CD4-positive, alpha-beta T cell (primary cell): ENCODE measurements around the gene ZNF423. TPM values are rescaled to one million over a fixed set of nuclear protein-coding genes. Genes with fewer than 3 reads are reported as not detected.

Experiments
- ATAC-seq: fragments of 200-7000 bp; cut with Tn5 transposase; one replicate; pipeline ENCODE4 v1.10.0; 2022; ENCODE audit warnings: mild to moderate bottlenecking; ENCODE audit not compliant: poor library complexity
- CTCF ChIA-PET: fragments of 350-600 bp; sonication (Branson Sonifier 250); formaldehyde crosslinking; loops from one replicate; lab custom pipeline; 2021; ENCODE audit warnings: antibody characterized with exemption, inconsistent platforms; lab: Charles Lee
- POLR2A ChIA-PET: fragments of 350-600 bp; sonication (Branson Sonifier 250); formaldehyde crosslinking; loops from one replicate; lab custom pipeline; 2021; ENCODE audit warnings: antibody characterized with exemption, inconsistent platforms; lab: Charles Lee
- DNase-seq, 14 experiments: peaks; one replicate each; pipeline ENCODE4 v3.0.0-alpha.2; 2013 to 2020; ENCODE audit warnings: mixed read lengths in 2 of 14
- H3K27ac ChIP-seq, 2 donors: one replicate each; pipeline versions ENCODE4 v1.5.1 to v1.7.0; 2013; ENCODE audit warnings: low read length in 2 of 2, low read depth in 1 of 2, mild to moderate bottlenecking in 1 of 2
- H3K27me3 ChIP-seq, 2 experiments: 1 replicate in 1 of 2; 2 replicates in 1 of 2; pipeline versions ENCODE4 v1.6.1 to v1.7.0; 2013; ENCODE audit warnings: low read length in 2 of 2, control low read depth in 1 of 2, mild to moderate bottlenecking in 1 of 2, moderate library complexity in 1 of 2; ENCODE audit not compliant: insufficient read depth in 2 of 2, control insufficient read depth in 1 of 2
- H3K36me3 ChIP-seq: one replicate; pipeline ENCODE4 v1.6.1; 2013; ENCODE audit warnings: low read length, control low read depth; ENCODE audit not compliant: insufficient read depth
- H3K4me1 ChIP-seq: one replicate; pipeline ENCODE4 v1.6.1; 2013; ENCODE audit warnings: low read length, control low read depth; ENCODE audit not compliant: insufficient read depth
- H3K4me3 ChIP-seq: one replicate; pipeline ENCODE4 v1.5.1; 2013; ENCODE audit warnings: mild to moderate bottlenecking, low read length, moderate library complexity
- H3K9me3 ChIP-seq, 2 experiments: 1 replicate in 1 of 2; 2 replicates in 1 of 2; pipeline versions ENCODE4 v1.6.1 to v1.7.0; 2013; ENCODE audit warnings: low read length in 2 of 2, mild to moderate bottlenecking in 2 of 2, control low read depth in 1 of 2, moderate library complexity in 1 of 2; ENCODE audit not compliant: control insufficient read depth in 1 of 2, insufficient read depth in 1 of 2
- H3K27ac Mint-ChIP-seq: one replicate; pipeline ENCODE4 v1.8.0; 2020; ENCODE audit warnings: mixed read lengths
- H3K27me3 Mint-ChIP-seq: one replicate; pipeline ENCODE4 v1.8.0; 2021; ENCODE audit warnings: mixed read lengths
- H3K36me3 Mint-ChIP-seq: one replicate; pipeline ENCODE4 v1.8.0; 2021; ENCODE audit warnings: low read depth, mixed read lengths
- H3K4me1 Mint-ChIP-seq: one replicate; pipeline ENCODE4 v1.8.0; 2021; ENCODE audit warnings: low read depth, mixed read lengths
- H3K4me3 Mint-ChIP-seq: one replicate; pipeline ENCODE4 v1.8.0; 2020; ENCODE audit warnings: mild to moderate bottlenecking, mixed read lengths
- H3K9me3 Mint-ChIP-seq: one replicate; pipeline ENCODE4 v1.8.0; 2020; ENCODE audit warnings: mixed read lengths
- intact Hi-C, 2 experiments: fragments of 100-400 bp; cut with DNase I in 1 of 2; cut with micrococcal nuclease in 1 of 2; formaldehyde crosslinking; loops; one replicate each; pipeline versions ENCODE4 v1.15.1 to v1.9.0; 2023 to 2025; cut with DNase I, micrococcal nuclease
- total RNA-seq, 174 experiments: library from RNA in 2 of 174; stranded (reverse) in 2 of 174; gene quantifications; one replicate each; pipeline ENCODE4 v1.2.3 and lab custom pipeline; 2021 to 2026
- TF ChIP-seq, protein P1 (sequence below): fragments of 200-600 bp; IDR thresholded peaks from one replicate; pipeline ENCODE4 v1.8.0; 2022; ENCODE audit warnings: antibody characterized with exemption, mild to moderate bottlenecking

Gene ZNF423
- total RNA-seq, 2 experiments from 2014 or later = not detected

DNA sequence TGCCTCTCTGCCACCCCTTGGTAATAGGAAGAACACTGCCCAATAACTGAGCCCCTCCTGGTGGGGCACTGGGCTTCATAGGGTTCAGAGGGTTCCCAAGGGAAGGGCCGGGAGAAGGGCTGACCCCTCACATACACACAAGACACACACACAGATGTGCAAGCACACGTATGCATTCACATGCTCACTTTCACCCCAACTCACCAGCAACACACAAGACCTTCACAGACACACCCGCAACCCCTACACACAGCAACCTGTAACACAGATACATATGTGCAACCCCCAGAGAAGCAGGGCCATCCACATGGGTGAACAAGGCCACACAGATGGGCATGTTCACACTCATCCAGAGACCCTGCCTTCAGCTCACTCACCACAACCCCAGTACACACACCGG, 225.1 kb downstream of the ZNF423 start:
- H3K9me3 Mint-ChIP-seq = no peaks in the 10 kb centered on the region
- no peaks in the 10 kb centered on the region for H3K4me1 Mint-ChIP-seq
- CTCF ChIA-PET = no interaction called here
- no peaks in the 10 kb centered on the region for H3K36me3 ChIP-seq
- POLR2A ChIA-PET = no interaction called here
- no peak for DNase-seq
- H3K27ac ChIP-seq = no peak overlapping the region
- H3K4me3 ChIP-seq = no peak overlapping the region
- H3K9me3 ChIP-seq = peaks cover 0 to 15% of the 10 kb centered on the region in 2 experiments
- no peaks in the 10 kb centered on the region for H3K27me3 ChIP-seq
- no peak overlapping the region for H3K4me3 Mint-ChIP-seq
- TF ChIP-seq, protein P1, sequence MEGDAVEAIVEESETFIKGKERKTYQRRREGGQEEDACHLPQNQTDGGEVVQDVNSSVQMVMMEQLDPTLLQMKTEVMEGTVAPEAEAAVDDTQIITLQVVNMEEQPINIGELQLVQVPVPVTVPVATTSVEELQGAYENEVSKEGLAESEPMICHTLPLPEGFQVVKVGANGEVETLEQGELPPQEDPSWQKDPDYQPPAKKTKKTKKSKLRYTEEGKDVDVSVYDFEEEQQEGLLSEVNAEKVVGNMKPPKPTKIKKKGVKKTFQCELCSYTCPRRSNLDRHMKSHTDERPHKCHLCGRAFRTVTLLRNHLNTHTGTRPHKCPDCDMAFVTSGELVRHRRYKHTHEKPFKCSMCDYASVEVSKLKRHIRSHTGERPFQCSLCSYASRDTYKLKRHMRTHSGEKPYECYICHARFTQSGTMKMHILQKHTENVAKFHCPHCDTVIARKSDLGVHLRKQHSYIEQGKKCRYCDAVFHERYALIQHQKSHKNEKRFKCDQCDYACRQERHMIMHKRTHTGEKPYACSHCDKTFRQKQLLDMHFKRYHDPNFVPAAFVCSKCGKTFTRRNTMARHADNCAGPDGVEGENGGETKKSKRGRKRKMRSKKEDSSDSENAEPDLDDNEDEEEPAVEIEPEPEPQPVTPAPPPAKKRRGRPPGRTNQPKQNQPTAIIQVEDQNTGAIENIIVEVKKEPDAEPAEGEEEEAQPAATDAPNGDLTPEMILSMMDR = no peak
- H3K36me3 Mint-ChIP-seq = no peaks in the 10 kb centered on the region
- intact Hi-C loops = no loop called here
- H3K27ac Mint-ChIP-seq = no peak overlapping the region
- no peak for ATAC-seq
- H3K4me1 ChIP-seq = no peaks in the 10 kb centered on the region
- H3K27me3 Mint-ChIP-seq = no peaks in the 10 kb centered on the region

- Mint-ChIP-seq H3K27ac (no peak overlapping the region), H3K9me3 (no peaks in the 10 kb centered on the region), H3K27me3 (no peaks in the 10 kb centered on the region), H3K4me3 (no peak overlapping the region), H3K4me1 (no peaks in the 10 kb centered on the region), H3K36me3 (no peaks in the 10 kb centered on the region)
- Histone ChIP-seq H3K36me3 (no peaks in the 10 kb centered on the region), H3K4me1 (no peaks in the 10 kb centered on the region), H3K27ac (no peak overlapping the region), H3K27me3 (no peaks in the 10 kb centered on the region), H3K9me3 (peaks cover 0 to 15% of the 10 kb centered on the region in 2 experiments), H3K4me3 (no peak overlapping the region)
- TF ChIP-seq, protein P1 = no peak
- intact Hi-C loops = no loop called here
- DNase-seq = no peak
- ATAC-seq = no peak
- ChIA-PET CTCF (no interaction called here), POLR2A (no interaction called here)
Observed at GRCh38 chr16:49629851-49630250, 226.1 kb downstream of the ZNF423 start.

GRCh38 chr16:49628148-49628547, 227.8 kb downstream of the ZNF423 start:
- no peak overlapping the region for H3K4me3 Mint-ChIP-seq

More at GRCh38 chr16:49628148-49628547, 227.8 kb downstream of the ZNF423 start:
- ATAC-seq = no peak
- Mint-ChIP-seq H3K4me1 (no peaks in the 10 kb centered on the region), H3K27ac (no peak overlapping the region), H3K36me3 (no peaks in the 10 kb centered on the region), H3K9me3 (no peaks in the 10 kb centered on the region), H3K27me3 (no peaks in the 10 kb centered on the region)
- TF ChIP-seq, protein P1 = no peak
- Histone ChIP-seq H3K9me3 (peaks cover 0 to 15% of the 10 kb centered on the region in 2 experiments), H3K4me1 (no peaks in the 10 kb centered on the region), H3K4me3 (no peak overlapping the region), H3K27me3 (no peaks in the 10 kb centered on the region), H3K36me3 (no peaks in the 10 kb centered on the region), H3K27ac (no peak overlapping the region)
- intact Hi-C loops = no loop called here
- no peak for DNase-seq
- ChIA-PET POLR2A (no interaction called here), CTCF (no interaction called here)
